ENCODE data around the gene ATG4D.

GRCh38 chr19:10517760-10518443 is 25.8 kb upstream of the ATG4D start:
- TF ChIP-seq CTCF (IDR thresholded peaks at IDR 0.05) (no peak), POLR2A (IDR thresholded peaks at IDR 0.05) (peak in 1 of 4 donors; percentile 6)
